OCI-LY1 (cell line): ENCODE results near the gene NEU1.
"Not testable (repeated sequence)": the region's sequence is repeated elsewhere in the genome, so short reads cannot be mapped to it uniquely, and the experiment has no call there.

Experiments
- H2AFZ ChIP-seq: fragments of 200-600 bp; sonication (generic), shearing (Covaris generic); 2 replicates; pipeline ENCODE4 v1.6.0; 2014; ENCODE audit warnings: antibody characterized with exemption, mild to moderate bottlenecking, low read length
- H3F3A ChIP-seq: fragments of 200-600 bp; sonication (generic), shearing (Covaris generic); 2 replicates; pipeline ENCODE4 v1.6.0; 2014; ENCODE audit warnings: mild to moderate bottlenecking, antibody characterized with exemption, low read length, moderate library complexity; ENCODE audit not compliant: insufficient read depth
- H3K27ac ChIP-seq: fragments of 200-600 bp; sonication (generic); 2 replicates; pipeline ENCODE4 v1.5.1; 2014; ENCODE audit warnings: low read length, mixed run types, mild to moderate bottlenecking, low read depth; ENCODE audit not compliant: poor library complexity, severe bottlenecking
- H3K27me3 ChIP-seq: fragments of 200-600 bp; sonication (generic); 2 replicates; pipeline ENCODE4 v1.6.0; 2014; ENCODE audit warnings: antibody characterized with exemption, mild to moderate bottlenecking, low read length, moderate library complexity; ENCODE audit not compliant: insufficient read depth
- H3K36me3 ChIP-seq: fragments of 200-600 bp; sonication (generic); 2 replicates; pipeline ENCODE4 v1.6.1; 2014; ENCODE audit warnings: mild to moderate bottlenecking, antibody characterized with exemption, low read length, moderate library complexity, mixed read lengths; ENCODE audit not compliant: insufficient read depth
- H3K4me1 ChIP-seq: fragments of 200-600 bp; sonication (generic); 2 replicates; pipeline ENCODE4 v1.5.1; 2014; ENCODE audit warnings: mild to moderate bottlenecking, low read length, moderate library complexity; ENCODE audit not compliant: insufficient read depth, severe bottlenecking
- H3K4me2 ChIP-seq: fragments of 200-600 bp; sonication (generic), shearing (Covaris generic); 2 replicates; pipeline ENCODE4 v1.6.1; 2014; ENCODE audit warnings: low read length
- H3K4me3 ChIP-seq: fragments of 200-600 bp; sonication (generic); 2 replicates; pipeline ENCODE4 v1.5.1; 2014; ENCODE audit warnings: low read length, low read depth, mild to moderate bottlenecking, mixed read lengths; ENCODE audit not compliant: poor library complexity, severe bottlenecking
- H3K79me2 ChIP-seq: fragments of 200-600 bp; shearing (Covaris generic); 2 replicates; pipeline ENCODE4 v1.6.1; 2016; ENCODE audit warnings: mixed run types, low read length, mixed read lengths; ENCODE audit not compliant: insufficient read depth
- H3K9ac ChIP-seq: fragments of 200-600 bp; sonication (generic), shearing (Covaris generic); 2 replicates; pipeline ENCODE4 v1.6.1; 2014; ENCODE audit warnings: mild to moderate bottlenecking, low read length, mixed read lengths
- H3K9me2 ChIP-seq: fragments of 200-600 bp; sonication (generic), shearing (Covaris generic); 2 replicates; pipeline ENCODE4 v1.6.1; 2014; ENCODE audit warnings: low read depth, mild to moderate bottlenecking, low read length, mixed read lengths
- H3K9me3 ChIP-seq: fragments of 200-600 bp; shearing (Covaris generic); 2 replicates; pipeline ENCODE4 v1.6.1; 2014; ENCODE audit warnings: low read length, mixed read lengths
- H4K20me1 ChIP-seq: fragments of 200-600 bp; sonication (generic), shearing (Covaris generic); 2 replicates; pipeline ENCODE4 v1.6.0; 2016; ENCODE audit warnings: mild to moderate bottlenecking, low read length; ENCODE audit not compliant: insufficient read depth
- EZH2 ChIP-seq: fragments of 200-600 bp; sonication (generic), shearing (Covaris generic); IDR thresholded peaks from 2 replicates; pipeline ENCODE4 v1.8.0; 2017; ENCODE audit warnings: borderline replicate concordance, mixed run types, mild to moderate bottlenecking, antibody characterized with exemption, low read length, moderate library complexity, mixed read lengths
- TF ChIP-seq, protein P1 (sequence below): fragments of 200-600 bp; sonication (generic), shearing (Covaris generic); IDR thresholded peaks from 2 replicates; pipeline ENCODE4 v1.5.1; 2017; ENCODE audit warnings: mild to moderate bottlenecking, antibody characterized with exemption, low read length, moderate library complexity, mixed read lengths

NEU1 gene

GRCh38 chr6:31865205-31866118, 2.8 kb upstream of the NEU1 start:
- H3K4me3 ChIP-seq = no peak overlapping the region
- H3K9ac ChIP-seq = no peak overlapping the region
- H3F3A ChIP-seq = no peaks in the 10 kb centered on the region
- no peak overlapping the region for H3K4me2 ChIP-seq
- no peaks in the 10 kb centered on the region for H3K9me2 ChIP-seq
- H3K27ac ChIP-seq = no peak overlapping the region
- no peak overlapping the region for H2AFZ ChIP-seq
- peaks cover 7% of the 10 kb centered on the region; the same call in 1 of the 2 replicates for H3K36me3 ChIP-seq
- no peaks in the 10 kb centered on the region for H3K27me3 ChIP-seq
- no peaks in the 10 kb centered on the region for H3K79me2 ChIP-seq
- H4K20me1 ChIP-seq = no peaks in the 10 kb centered on the region
- H3K9me3 ChIP-seq = no peaks in the 10 kb centered on the region
- peaks cover 26% of the 10 kb centered on the region for H3K4me1 ChIP-seq
- TF ChIP-seq, protein P1, sequence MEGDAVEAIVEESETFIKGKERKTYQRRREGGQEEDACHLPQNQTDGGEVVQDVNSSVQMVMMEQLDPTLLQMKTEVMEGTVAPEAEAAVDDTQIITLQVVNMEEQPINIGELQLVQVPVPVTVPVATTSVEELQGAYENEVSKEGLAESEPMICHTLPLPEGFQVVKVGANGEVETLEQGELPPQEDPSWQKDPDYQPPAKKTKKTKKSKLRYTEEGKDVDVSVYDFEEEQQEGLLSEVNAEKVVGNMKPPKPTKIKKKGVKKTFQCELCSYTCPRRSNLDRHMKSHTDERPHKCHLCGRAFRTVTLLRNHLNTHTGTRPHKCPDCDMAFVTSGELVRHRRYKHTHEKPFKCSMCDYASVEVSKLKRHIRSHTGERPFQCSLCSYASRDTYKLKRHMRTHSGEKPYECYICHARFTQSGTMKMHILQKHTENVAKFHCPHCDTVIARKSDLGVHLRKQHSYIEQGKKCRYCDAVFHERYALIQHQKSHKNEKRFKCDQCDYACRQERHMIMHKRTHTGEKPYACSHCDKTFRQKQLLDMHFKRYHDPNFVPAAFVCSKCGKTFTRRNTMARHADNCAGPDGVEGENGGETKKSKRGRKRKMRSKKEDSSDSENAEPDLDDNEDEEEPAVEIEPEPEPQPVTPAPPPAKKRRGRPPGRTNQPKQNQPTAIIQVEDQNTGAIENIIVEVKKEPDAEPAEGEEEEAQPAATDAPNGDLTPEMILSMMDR = no peak
- no peak for TF ChIP-seq EZH2

- H2AFZ ChIP-seq = no peak overlapping the region
- no peak overlapping the region for H3K4me3 ChIP-seq
- no peaks in the 10 kb centered on the region for H3F3A ChIP-seq
- no peak overlapping the region for H3K9ac ChIP-seq
- peaks cover 26% of the 10 kb centered on the region for H3K4me1 ChIP-seq
- H3K27me3 ChIP-seq = no peaks in the 10 kb centered on the region
- H3K9me3 ChIP-seq = no peaks in the 10 kb centered on the region
- H3K27ac ChIP-seq = no peak overlapping the region
- peaks cover 13% of the 10 kb centered on the region for H3K36me3 ChIP-seq
- H3K9me2 ChIP-seq = no peaks in the 10 kb centered on the region
- no peaks in the 10 kb centered on the region for H3K79me2 ChIP-seq
- no peak overlapping the region for H3K4me2 ChIP-seq
- no peaks in the 10 kb centered on the region for H4K20me1 ChIP-seq
- TF ChIP-seq EZH2 = no peak
- TF ChIP-seq, protein P1 = no peak
Measured at GRCh38 chr6:31864818-31865204, 2.2 kb upstream of the NEU1 start.

GRCh38 chr6:31864123-31864562, 1.5 kb upstream of the NEU1 start:
- not testable (repeated sequence) for H3K27me3 ChIP-seq, H3K79me2 ChIP-seq, H4K20me1 ChIP-seq, H2AFZ ChIP-seq, H3K9me2 ChIP-seq, H3K27ac ChIP-seq, H3F3A ChIP-seq, H3K9me3 ChIP-seq
- peaks cover 20% of the 10 kb centered on the region for H3K36me3 ChIP-seq
- peaks cover 26% of the 10 kb centered on the region for H3K4me1 ChIP-seq
- peak overlapping the region; percentile 72 for H3K9ac ChIP-seq
- peak overlapping the region; percentile 78 for H3K4me3 ChIP-seq
- peak overlapping the region; percentile 79 for H3K4me2 ChIP-seq
